ENCODE measurements around the gene AJAP1. TPM values are rescaled to one million over a fixed set of nuclear protein-coding genes. Genes with fewer than 3 reads are reported as not detected.

Gene AJAP1
- polyA plus RNA-seq, 1 donor from 2014 or later = 7.9 TPM

DNA sequence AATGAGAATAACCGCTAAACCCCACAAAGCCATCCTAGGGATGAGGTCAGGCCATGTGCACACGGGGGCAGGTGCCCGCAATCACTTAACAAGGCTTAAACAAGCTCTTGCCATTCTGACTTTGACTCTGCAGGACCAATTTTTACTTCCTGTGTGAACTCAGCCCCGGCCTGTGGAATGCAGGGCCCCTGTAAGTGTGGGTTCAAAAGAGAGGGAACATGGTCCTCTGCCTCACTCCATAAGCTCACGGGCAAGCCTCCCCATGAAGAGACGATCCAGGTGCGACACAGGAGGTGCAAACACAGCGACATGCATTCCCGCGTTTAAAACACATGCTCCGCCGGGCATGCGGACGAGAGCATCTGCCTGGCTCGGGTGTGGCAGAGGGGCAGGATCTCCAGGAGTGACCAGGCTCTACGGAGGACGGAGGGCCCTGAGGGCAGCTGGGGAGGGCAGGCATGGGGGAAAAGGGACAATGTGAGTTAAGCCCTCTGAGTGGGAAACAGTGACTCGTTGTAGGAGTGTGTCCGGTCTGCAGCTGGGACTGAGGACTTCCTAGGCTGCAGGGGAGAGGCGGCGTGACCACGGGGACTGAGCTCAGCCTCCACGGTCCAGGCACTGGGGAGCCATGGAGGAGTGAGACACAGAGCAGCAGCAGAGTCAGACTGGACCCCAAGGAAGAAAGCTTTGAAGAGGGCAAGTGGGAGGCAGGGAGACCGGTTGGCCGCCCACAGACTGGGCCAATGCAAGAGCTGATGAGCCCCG, 40.6 kb upstream of the AJAP1 start:
- Histone ChIP-seq H3K36me3 (ENCODE audit: insufficient read depth, low read length) (no peaks in the 10 kb centered on the region), H4K20me1 (ENCODE audit: insufficient read depth) (no peaks in the 10 kb centered on the region), H3K79me2 (replicated peaks; ENCODE audit: insufficient read depth, low read length) (no peaks in the 10 kb centered on the region), H3K9me2 (ENCODE audit: insufficient read depth, low read length) (no peaks in the 10 kb centered on the region), H3K4me2 (ENCODE audit: low read length) (no peak overlapping the region), H3K27ac (ENCODE audit: low read length) (no peak overlapping the region), H3K27me3 (ENCODE audit: insufficient read depth, low read depth, low read length) (no peaks in the 10 kb centered on the region), H2AFZ (ENCODE audit: low read depth, low read length) (no peak overlapping the region), H3K9ac (ENCODE audit: low read length) (no peak overlapping the region), H3K9me3 (ENCODE audit: low read length) (no peaks in the 10 kb centered on the region), H3F3A (ENCODE audit: insufficient read depth, low read length, poor library complexity, severe bottlenecking) (no peaks in the 10 kb centered on the region), H3K4me3 (ENCODE audit: low read length) (no peak overlapping the region)
- TF ChIP-seq, protein P1, sequence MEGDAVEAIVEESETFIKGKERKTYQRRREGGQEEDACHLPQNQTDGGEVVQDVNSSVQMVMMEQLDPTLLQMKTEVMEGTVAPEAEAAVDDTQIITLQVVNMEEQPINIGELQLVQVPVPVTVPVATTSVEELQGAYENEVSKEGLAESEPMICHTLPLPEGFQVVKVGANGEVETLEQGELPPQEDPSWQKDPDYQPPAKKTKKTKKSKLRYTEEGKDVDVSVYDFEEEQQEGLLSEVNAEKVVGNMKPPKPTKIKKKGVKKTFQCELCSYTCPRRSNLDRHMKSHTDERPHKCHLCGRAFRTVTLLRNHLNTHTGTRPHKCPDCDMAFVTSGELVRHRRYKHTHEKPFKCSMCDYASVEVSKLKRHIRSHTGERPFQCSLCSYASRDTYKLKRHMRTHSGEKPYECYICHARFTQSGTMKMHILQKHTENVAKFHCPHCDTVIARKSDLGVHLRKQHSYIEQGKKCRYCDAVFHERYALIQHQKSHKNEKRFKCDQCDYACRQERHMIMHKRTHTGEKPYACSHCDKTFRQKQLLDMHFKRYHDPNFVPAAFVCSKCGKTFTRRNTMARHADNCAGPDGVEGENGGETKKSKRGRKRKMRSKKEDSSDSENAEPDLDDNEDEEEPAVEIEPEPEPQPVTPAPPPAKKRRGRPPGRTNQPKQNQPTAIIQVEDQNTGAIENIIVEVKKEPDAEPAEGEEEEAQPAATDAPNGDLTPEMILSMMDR (IDR thresholded peaks at IDR 0.05; ENCODE audit: poor library complexity, severe bottlenecking) = no peak
- TF ChIP-seq TAF1 (IDR thresholded peaks at IDR 0.05; ENCODE audit: low read depth) = no peak
- no peak for TF ChIP-seq MXI1 (conservative IDR thresholded peaks at IDR 0.05; ENCODE audit: poor library complexity, severe bottlenecking)
- TF ChIP-seq, protein P2, sequence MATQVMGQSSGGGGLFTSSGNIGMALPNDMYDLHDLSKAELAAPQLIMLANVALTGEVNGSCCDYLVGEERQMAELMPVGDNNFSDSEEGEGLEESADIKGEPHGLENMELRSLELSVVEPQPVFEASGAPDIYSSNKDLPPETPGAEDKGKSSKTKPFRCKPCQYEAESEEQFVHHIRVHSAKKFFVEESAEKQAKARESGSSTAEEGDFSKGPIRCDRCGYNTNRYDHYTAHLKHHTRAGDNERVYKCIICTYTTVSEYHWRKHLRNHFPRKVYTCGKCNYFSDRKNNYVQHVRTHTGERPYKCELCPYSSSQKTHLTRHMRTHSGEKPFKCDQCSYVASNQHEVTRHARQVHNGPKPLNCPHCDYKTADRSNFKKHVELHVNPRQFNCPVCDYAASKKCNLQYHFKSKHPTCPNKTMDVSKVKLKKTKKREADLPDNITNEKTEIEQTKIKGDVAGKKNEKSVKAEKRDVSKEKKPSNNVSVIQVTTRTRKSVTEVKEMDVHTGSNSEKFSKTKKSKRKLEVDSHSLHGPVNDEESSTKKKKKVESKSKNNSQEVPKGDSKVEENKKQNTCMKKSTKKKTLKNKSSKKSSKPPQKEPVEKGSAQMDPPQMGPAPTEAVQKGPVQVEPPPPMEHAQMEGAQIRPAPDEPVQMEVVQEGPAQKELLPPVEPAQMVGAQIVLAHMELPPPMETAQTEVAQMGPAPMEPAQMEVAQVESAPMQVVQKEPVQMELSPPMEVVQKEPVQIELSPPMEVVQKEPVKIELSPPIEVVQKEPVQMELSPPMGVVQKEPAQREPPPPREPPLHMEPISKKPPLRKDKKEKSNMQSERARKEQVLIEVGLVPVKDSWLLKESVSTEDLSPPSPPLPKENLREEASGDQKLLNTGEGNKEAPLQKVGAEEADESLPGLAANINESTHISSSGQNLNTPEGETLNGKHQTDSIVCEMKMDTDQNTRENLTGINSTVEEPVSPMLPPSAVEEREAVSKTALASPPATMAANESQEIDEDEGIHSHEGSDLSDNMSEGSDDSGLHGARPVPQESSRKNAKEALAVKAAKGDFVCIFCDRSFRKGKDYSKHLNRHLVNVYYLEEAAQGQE (IDR thresholded peaks at IDR 0.05; ENCODE audit: borderline replicate concordance) = no peak
- TF ChIP-seq EZH2 (IDR thresholded peaks at IDR 0.05; ENCODE audit: borderline replicate concordance, insufficient read depth, low read length, poor library complexity, severe bottlenecking) = no peak
- no peak for TF ChIP-seq EP300 (conservative IDR thresholded peaks at IDR 0.05; ENCODE audit: poor library complexity, severe bottlenecking)
- no peak for TF ChIP-seq SMC3 (conservative IDR thresholded peaks at IDR 0.05; ENCODE audit: poor library complexity)

DNA sequence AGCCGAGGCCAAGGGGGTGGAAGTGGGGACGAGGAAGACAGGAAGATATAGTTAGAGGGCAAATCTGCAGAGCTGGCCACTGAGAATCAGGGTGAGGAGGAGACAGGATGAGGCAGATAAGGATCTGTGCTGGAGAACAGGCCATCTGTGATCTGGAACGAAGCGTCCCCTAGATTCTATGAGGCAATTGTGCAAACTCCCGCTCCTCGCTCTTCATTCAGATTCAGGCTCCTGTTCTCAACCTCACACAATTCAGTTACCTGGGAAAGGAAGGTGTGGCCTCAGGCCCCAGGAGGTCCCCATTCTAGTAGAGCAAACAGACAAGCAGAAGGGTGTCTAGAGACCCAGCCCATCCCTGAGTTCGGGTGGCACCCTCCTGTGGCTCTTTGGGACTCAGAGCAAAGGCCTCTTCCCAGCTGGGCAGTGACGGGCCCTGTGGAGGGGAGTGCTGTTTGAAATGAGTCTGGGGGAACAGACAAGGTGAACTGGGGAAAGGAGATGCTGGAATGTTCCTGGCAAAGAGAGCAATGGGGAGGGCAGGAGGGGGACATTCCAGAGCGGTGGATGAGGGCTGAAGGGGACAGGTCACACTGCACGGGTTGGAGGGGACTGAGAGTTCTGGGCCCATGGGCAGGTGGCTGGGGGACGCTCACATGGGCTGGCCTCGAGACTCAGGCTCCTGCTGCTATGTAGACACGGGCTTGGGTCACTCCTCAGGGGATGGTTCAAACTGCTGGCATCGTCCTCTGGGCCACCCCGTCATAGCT, 39.9 kb upstream of the AJAP1 start:
- no peaks in the 10 kb centered on the region for H3K9me3 ChIP-seq (ENCODE audit: low read length)
- no peaks in the 10 kb centered on the region for H3K27me3 ChIP-seq (ENCODE audit: insufficient read depth, low read depth, low read length)
- TF ChIP-seq RAD21 (conservative IDR thresholded peaks at IDR 0.05) (no peak), TAF1 (IDR thresholded peaks at IDR 0.05; ENCODE audit: low read depth) (no peak), EZH2 (IDR thresholded peaks at IDR 0.05; ENCODE audit: borderline replicate concordance, insufficient read depth, low read length, poor library complexity, severe bottlenecking) (no peak), MXI1 (conservative IDR thresholded peaks at IDR 0.05; ENCODE audit: poor library complexity, severe bottlenecking) (no peak), SMC3 (conservative IDR thresholded peaks at IDR 0.05; ENCODE audit: poor library complexity) (no peak), POLR2AphosphoS5 (IDR thresholded peaks at IDR 0.05) (no peak)
- TF ChIP-seq, protein P2 (IDR thresholded peaks at IDR 0.05; ENCODE audit: borderline replicate concordance) = no peak
- TF ChIP-seq, protein P1 (IDR thresholded peaks at IDR 0.05; ENCODE audit: poor library complexity, severe bottlenecking) = no peak
- H3K79me2 ChIP-seq (replicated peaks; ENCODE audit: insufficient read depth, low read length) = no peaks in the 10 kb centered on the region
- no peaks in the 10 kb centered on the region for H3F3A ChIP-seq (ENCODE audit: insufficient read depth, low read length, poor library complexity, severe bottlenecking)
- no peak overlapping the region for H3K4me2 ChIP-seq (ENCODE audit: low read length)
- H3K9me2 ChIP-seq (ENCODE audit: insufficient read depth, low read length) = no peaks in the 10 kb centered on the region
- no peak overlapping the region for H3K4me3 ChIP-seq (ENCODE audit: low read length)
- H3K36me3 ChIP-seq (ENCODE audit: insufficient read depth, low read length) = no peaks in the 10 kb centered on the region
- no peaks in the 10 kb centered on the region for H4K20me1 ChIP-seq (ENCODE audit: insufficient read depth)
- H3K9ac ChIP-seq (ENCODE audit: low read length) = no peak overlapping the region
- no peak overlapping the region for H3K27ac ChIP-seq (ENCODE audit: low read length)
- H2AFZ ChIP-seq (ENCODE audit: low read depth, low read length) = no peak overlapping the region

All from neural cell (in vitro differentiated cells).